ENCODE measurements around the gene SPDYE2B.
"Not testable (repeated sequence)": the region's sequence is repeated elsewhere in the genome, so short reads cannot be mapped to it uniquely, and the experiment has no call there.

SPDYE2B gene

DNA sequence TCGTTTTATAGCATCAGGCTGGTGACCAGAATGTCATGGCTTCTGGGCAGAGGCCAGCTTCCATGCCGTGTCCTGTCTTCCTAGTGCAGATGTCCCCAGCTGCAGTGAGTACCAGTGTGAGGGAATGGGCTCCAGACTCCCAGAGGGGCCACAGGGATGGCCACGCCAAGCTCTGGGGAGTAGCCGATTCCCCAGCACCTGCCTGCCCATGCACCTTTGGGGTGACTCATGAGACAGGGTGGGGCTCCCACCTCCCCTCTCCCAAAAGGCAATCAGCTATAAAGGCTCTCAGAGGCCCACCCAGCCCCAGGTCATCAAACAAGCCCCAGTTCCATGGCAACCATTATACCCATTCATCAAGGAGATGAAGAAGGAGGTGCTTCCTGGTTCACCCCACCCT lies at the start of gene SPDYE2B:
Gene SPDYE2B (plus strand): TSS at position 396 of the 400 bp plus-strand sequence. CDS start 2,030 bp downstream, outside the sequence.
- H3K27me3 Mint-ChIP-seq (ENCODE audit: low read depth); H3K4me3 Mint-ChIP-seq; H3K36me3 Mint-ChIP-seq (ENCODE audit: low read depth); H3K27ac Mint-ChIP-seq; H3K4me1 Mint-ChIP-seq (ENCODE audit: low read depth); H3K9me3 Mint-ChIP-seq: not testable (repeated sequence)

DNA sequence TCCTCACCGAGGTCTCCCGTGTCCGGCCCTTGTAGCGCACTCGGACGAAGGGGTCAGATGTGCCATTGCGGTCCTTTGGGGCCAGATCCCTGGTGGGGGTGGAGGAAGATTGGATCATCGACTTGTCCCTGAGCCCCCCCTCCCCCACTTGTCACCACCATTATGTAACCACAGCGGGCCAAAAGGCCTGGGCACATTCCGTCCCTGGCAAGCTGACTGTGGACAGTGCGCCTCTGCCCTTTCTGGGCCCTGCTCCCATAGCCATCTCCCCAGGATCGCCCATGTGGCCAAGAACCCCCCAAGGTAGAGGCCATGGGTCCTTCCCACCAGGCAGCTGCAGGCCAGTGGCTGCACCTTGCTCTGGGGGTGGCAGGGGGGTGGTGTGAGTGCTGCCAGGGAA lies 47.8 kb upstream of the SPDYE2B start:
- not testable (repeated sequence) for H3K9me3 Mint-ChIP-seq; H3K4me1 Mint-ChIP-seq (ENCODE audit: low read depth); H3K27ac Mint-ChIP-seq; H3K27me3 Mint-ChIP-seq (ENCODE audit: low read depth); H3K4me3 Mint-ChIP-seq; H3K36me3 Mint-ChIP-seq (ENCODE audit: low read depth)

DNA sequence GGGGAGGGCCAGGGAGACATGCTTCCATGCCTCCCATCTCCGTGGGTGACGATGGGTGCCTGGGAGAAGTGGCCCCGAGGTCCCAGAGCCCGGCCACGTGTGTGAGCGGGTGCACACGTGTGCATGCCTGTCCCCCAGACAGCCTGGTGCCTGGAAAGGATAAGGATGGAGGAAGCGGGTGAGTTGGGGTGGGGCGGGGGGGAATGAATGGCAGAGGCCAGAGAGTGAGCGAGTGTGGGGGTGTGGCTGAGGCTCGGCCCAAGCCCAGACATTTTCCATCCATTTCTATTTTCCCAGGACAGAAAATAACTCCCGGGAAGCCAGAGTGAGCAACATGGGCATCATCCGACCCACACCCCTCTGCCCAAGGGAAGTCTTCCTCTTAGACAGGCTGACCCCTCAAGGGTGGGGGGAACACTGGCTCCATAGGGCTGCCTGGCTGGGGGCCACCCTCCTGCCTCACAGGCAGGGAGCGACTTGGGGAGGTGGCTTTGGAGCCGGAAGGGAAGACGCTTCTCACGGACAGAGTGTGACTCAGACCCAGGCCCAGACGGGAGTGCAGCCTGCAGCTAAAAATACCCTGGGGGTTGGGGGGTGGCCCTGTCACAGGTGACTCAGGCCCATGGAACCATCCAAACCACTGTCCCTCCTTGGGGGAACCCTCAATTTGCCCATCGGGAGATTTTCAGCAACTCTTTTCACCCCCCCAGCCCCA lies 45.5 kb upstream of the SPDYE2B start:
- H3K27ac Mint-ChIP-seq; H3K36me3 Mint-ChIP-seq (ENCODE audit: low read depth); H3K27me3 Mint-ChIP-seq (ENCODE audit: low read depth); H3K4me1 Mint-ChIP-seq (ENCODE audit: low read depth); H3K4me3 Mint-ChIP-seq; H3K9me3 Mint-ChIP-seq: not testable (repeated sequence)

GRCh38 chr7:102606848-102607247 lies 43.3 kb upstream of the SPDYE2B start:
- not testable (repeated sequence) for H3K27ac Mint-ChIP-seq; H3K27me3 Mint-ChIP-seq (ENCODE audit: low read depth); H3K4me1 Mint-ChIP-seq (ENCODE audit: low read depth); H3K4me3 Mint-ChIP-seq; H3K36me3 Mint-ChIP-seq (ENCODE audit: low read depth); H3K9me3 Mint-ChIP-seq

DNA sequence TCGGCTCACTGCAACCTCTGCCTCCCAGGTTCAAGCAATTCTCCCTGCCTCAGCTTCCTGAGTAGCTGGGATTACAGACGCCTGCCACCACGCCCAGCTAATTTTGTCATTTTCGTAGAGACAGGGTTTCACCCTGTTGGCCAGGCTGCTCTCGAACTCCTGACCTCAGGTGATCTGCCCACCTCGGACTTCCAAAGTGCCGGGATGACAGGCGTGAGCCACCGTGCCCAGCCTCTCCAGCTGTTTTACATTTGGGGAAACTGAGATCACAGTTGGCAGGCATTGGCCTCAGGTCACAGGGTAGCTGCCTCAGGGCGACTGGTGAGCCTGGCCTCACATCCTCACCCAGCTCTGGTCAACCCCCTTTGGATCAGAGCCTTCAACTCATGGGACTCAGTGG lies 40.4 kb upstream of the SPDYE2B start:
- not testable (repeated sequence) for H3K27me3 Mint-ChIP-seq (ENCODE audit: low read depth); H3K27ac Mint-ChIP-seq; H3K4me1 Mint-ChIP-seq (ENCODE audit: low read depth); H3K36me3 Mint-ChIP-seq (ENCODE audit: low read depth); H3K4me3 Mint-ChIP-seq; H3K9me3 Mint-ChIP-seq

DNA sequence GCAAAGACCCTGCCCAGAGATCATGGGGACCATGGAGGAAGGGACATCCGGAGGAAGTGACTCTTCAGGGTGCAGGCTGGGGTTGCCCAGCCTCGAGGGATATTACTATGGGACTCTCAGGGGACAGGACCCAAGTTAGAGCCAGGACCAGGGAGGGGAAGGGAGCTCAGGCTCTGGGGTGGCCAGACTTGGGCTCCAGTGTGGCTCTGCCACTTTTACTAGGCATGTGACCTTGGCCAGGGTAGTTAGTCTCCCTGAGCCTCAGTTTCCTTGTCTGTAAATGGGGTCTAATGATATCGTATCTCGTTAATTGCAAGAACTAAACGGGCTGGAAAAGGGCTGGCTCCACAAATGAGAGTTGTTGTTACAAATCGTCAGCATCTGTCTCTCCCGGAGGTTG lies 39.7 kb upstream of the SPDYE2B start:
- not testable (repeated sequence) for H3K27me3 Mint-ChIP-seq (ENCODE audit: low read depth); H3K9me3 Mint-ChIP-seq; H3K4me1 Mint-ChIP-seq (ENCODE audit: low read depth); H3K4me3 Mint-ChIP-seq; H3K27ac Mint-ChIP-seq; H3K36me3 Mint-ChIP-seq (ENCODE audit: low read depth)

- not testable (repeated sequence) for H3K36me3 Mint-ChIP-seq (ENCODE audit: low read depth); H3K27me3 Mint-ChIP-seq (ENCODE audit: low read depth); H3K9me3 Mint-ChIP-seq; H3K4me3 Mint-ChIP-seq; H3K4me1 Mint-ChIP-seq (ENCODE audit: low read depth); H3K27ac Mint-ChIP-seq
Observed at GRCh38 chr7:102611013-102611674, 39.0 kb upstream of the SPDYE2B start.

- H3K27ac Mint-ChIP-seq; H3K27me3 Mint-ChIP-seq (ENCODE audit: low read depth); H3K4me3 Mint-ChIP-seq; H3K9me3 Mint-ChIP-seq; H3K4me1 Mint-ChIP-seq (ENCODE audit: low read depth); H3K36me3 Mint-ChIP-seq (ENCODE audit: low read depth): not testable (repeated sequence)
Observed at GRCh38 chr7:102611675-102612325, 38.3 kb upstream of the SPDYE2B start.

GRCh38 chr7:102613575-102614345 lies 36.4 kb upstream of the SPDYE2B start:
- H3K36me3 Mint-ChIP-seq (ENCODE audit: low read depth); H3K4me1 Mint-ChIP-seq (ENCODE audit: low read depth); H3K4me3 Mint-ChIP-seq; H3K9me3 Mint-ChIP-seq; H3K27me3 Mint-ChIP-seq (ENCODE audit: low read depth); H3K27ac Mint-ChIP-seq: not testable (repeated sequence)

GRCh38 chr7:102614346-102614697 lies 35.8 kb upstream of the SPDYE2B start:
- H3K27ac Mint-ChIP-seq; H3K4me3 Mint-ChIP-seq; H3K9me3 Mint-ChIP-seq; H3K36me3 Mint-ChIP-seq (ENCODE audit: low read depth); H3K4me1 Mint-ChIP-seq (ENCODE audit: low read depth); H3K27me3 Mint-ChIP-seq (ENCODE audit: low read depth): not testable (repeated sequence)

DNA sequence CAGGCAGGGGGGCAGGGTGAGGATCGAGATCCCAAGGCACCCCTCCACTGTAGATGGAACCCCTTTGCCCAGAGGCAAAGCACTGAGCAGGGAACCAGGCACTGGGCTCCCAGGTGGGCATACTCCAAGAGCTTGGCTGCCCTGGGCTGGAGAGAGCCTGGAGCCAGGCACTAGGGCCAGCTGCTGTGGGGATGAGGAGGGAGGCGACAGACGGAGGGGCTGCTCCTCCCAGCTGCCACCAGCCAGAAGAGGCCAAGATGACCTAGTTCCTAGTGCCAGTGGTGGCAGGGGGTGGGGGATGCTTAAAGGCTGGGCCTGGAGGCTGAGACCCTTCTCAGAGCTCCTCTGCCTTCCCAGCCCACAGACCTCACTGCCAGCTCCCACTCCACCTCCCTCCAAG lies 35.2 kb upstream of the SPDYE2B start:
- not testable (repeated sequence) for H3K4me1 Mint-ChIP-seq (ENCODE audit: low read depth); H3K27ac Mint-ChIP-seq; H3K9me3 Mint-ChIP-seq; H3K27me3 Mint-ChIP-seq (ENCODE audit: low read depth); H3K4me3 Mint-ChIP-seq; H3K36me3 Mint-ChIP-seq (ENCODE audit: low read depth)

DNA sequence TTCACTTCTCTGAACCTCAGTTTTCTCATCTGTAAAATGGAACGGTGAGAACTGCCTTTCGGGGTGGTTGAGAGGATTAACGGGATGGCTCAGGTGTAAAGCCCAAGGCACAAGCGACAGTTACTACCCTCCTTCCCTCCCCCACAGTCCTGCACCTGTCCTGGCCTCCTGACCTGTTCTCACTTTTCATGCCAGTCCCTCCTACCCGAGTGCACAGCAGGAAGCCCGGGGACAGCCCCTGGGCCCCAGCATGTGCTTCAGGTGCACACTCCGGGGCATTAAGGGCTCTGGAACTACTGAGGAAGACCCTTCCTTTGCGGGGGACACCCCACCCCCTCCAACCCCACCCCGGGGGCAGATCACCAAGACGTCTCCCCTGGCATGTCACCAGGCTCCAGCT lies 34.2 kb upstream of the SPDYE2B start:
- H3K9me3 Mint-ChIP-seq; H3K36me3 Mint-ChIP-seq (ENCODE audit: low read depth); H3K27me3 Mint-ChIP-seq (ENCODE audit: low read depth): not testable (repeated sequence)

GRCh38 chr7:102616507-102617125 lies 33.5 kb upstream of the SPDYE2B start, which contains the start of gene RASA4:
Gene RASA4, minus strand, starts transcription at chr7:102616756. Its CDS starts 67 bp downstream, at chr7:102616689.
- H3K4me3 Mint-ChIP-seq = peak within 1 kb of the TSS; percentile 26

More for the DNA sequence above, 34.2 kb upstream of the SPDYE2B start:
- not testable (repeated sequence) for H3K4me1 Mint-ChIP-seq (ENCODE audit: low read depth); H3K4me3 Mint-ChIP-seq; H3K27ac Mint-ChIP-seq

DNA sequence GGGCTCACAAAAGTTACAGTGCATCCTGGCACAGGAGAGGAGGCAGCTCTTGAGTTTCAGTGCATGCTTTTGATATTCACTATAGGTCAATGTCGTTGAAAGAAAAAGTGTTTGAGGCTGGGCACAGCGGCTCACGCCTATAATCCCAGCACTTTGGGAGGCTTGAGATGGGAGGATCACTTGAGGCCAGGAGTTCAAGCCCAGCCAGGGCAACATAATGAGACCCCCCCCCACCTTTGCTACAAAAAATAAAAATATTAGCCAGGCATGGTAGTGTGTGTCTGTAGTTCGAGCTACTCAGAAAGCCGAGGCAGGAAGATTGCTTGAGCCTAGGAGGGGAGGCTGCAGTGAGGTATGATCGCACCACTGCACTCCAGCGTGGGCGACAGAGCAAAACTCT lies 32.0 kb upstream of the SPDYE2B start:
- not testable (repeated sequence) for H3K4me1 Mint-ChIP-seq (ENCODE audit: low read depth); H3K4me3 Mint-ChIP-seq

More at GRCh38 chr7:102616507-102617125, 33.5 kb upstream of the SPDYE2B start, which contains the start of gene RASA4:
- not testable (repeated sequence) for H3K27me3 Mint-ChIP-seq (ENCODE audit: low read depth); H3K4me1 Mint-ChIP-seq (ENCODE audit: low read depth); H3K36me3 Mint-ChIP-seq (ENCODE audit: low read depth); H3K9me3 Mint-ChIP-seq; H3K27ac Mint-ChIP-seq

More for the DNA sequence above, 32.0 kb upstream of the SPDYE2B start:
- not testable (repeated sequence) for H3K27me3 Mint-ChIP-seq (ENCODE audit: low read depth); H3K9me3 Mint-ChIP-seq; H3K27ac Mint-ChIP-seq; H3K36me3 Mint-ChIP-seq (ENCODE audit: low read depth)

Measured in T-helper 1 cell treated with Interleukin-12 subunit alpha and Interleukin-12 subunit beta and Interleukin-4 antibody, amounts not matched to agents 30 μg/mL and 1 μg/mL, for 36 hours (primary cell).